B cell (primary cell): ENCODE results near the gene RGS3.

Experiments
- CTCF ChIP-seq: fragments of 200-600 bp; IDR thresholded peaks from one replicate; pipeline ENCODE4 v1.8.0; 2022; ENCODE audit warnings: antibody characterized with exemption, mild to moderate bottlenecking
- EZH2 ChIP-seq: IDR thresholded peaks from 2 replicates; pipeline ENCODE4 v1.6.1; 2012; ENCODE audit warnings: borderline replicate concordance, low read depth, mild to moderate bottlenecking, moderate library complexity, low read length; ENCODE audit not compliant: insufficient read depth, poor library complexity, severe bottlenecking

- TF ChIP-seq EZH2 (no peak), CTCF (no peak)
Measured at GRCh38 chr9:113526841-113527240, 63.3 kb downstream of the RGS3 start.
